Lower leg skin (tissue), 3 donors: ENCODE data around the gene TCF7L1.

Experiments
- POLR2A ChIP-seq, 2 donors: fragments of 450-650 bp; IDR thresholded peaks; one replicate each; pipeline ENCODE4 v1.6.1; 2016 to 2017; ENCODE audit warnings: antibody characterized with exemption in 2 of 2, mild to moderate bottlenecking in 1 of 2, moderate library complexity in 1 of 2
- TF ChIP-seq, protein P1 (sequence below), 3 donors: fragments of 450-650 bp; IDR thresholded peaks; one replicate each; pipeline ENCODE4 v1.5.1; 2016; ENCODE audit warnings: antibody characterized with exemption in 3 of 3, mild to moderate bottlenecking in 3 of 3, moderate library complexity in 2 of 3

DNA sequence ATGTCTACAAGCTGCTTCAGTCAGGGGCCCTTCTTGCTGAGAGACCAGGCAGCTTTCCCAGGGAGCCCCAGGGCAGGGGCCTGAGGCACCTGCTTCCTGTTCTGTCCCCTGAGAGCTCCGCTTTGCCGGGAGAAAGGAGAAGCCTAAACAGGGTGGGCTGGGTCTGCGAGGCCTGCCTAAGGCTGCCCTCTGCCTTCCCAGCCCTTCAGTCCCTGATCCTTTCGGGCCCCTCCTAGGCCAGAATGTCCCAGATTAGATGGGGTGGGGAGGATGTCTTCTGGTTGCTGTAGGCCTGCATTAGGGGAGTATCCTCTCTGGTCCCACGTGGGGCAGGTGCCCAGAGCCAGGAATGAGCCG, 122.2 kb downstream of the TCF7L1 start:
- TF ChIP-seq, protein P1, sequence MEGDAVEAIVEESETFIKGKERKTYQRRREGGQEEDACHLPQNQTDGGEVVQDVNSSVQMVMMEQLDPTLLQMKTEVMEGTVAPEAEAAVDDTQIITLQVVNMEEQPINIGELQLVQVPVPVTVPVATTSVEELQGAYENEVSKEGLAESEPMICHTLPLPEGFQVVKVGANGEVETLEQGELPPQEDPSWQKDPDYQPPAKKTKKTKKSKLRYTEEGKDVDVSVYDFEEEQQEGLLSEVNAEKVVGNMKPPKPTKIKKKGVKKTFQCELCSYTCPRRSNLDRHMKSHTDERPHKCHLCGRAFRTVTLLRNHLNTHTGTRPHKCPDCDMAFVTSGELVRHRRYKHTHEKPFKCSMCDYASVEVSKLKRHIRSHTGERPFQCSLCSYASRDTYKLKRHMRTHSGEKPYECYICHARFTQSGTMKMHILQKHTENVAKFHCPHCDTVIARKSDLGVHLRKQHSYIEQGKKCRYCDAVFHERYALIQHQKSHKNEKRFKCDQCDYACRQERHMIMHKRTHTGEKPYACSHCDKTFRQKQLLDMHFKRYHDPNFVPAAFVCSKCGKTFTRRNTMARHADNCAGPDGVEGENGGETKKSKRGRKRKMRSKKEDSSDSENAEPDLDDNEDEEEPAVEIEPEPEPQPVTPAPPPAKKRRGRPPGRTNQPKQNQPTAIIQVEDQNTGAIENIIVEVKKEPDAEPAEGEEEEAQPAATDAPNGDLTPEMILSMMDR (IDR thresholded peaks at IDR 0.05), result no peak
- TF ChIP-seq POLR2A (IDR thresholded peaks at IDR 0.05), result no peak
